Measurements from ENCODE around the gene DERL3.

The DERL3 gene

DNA sequence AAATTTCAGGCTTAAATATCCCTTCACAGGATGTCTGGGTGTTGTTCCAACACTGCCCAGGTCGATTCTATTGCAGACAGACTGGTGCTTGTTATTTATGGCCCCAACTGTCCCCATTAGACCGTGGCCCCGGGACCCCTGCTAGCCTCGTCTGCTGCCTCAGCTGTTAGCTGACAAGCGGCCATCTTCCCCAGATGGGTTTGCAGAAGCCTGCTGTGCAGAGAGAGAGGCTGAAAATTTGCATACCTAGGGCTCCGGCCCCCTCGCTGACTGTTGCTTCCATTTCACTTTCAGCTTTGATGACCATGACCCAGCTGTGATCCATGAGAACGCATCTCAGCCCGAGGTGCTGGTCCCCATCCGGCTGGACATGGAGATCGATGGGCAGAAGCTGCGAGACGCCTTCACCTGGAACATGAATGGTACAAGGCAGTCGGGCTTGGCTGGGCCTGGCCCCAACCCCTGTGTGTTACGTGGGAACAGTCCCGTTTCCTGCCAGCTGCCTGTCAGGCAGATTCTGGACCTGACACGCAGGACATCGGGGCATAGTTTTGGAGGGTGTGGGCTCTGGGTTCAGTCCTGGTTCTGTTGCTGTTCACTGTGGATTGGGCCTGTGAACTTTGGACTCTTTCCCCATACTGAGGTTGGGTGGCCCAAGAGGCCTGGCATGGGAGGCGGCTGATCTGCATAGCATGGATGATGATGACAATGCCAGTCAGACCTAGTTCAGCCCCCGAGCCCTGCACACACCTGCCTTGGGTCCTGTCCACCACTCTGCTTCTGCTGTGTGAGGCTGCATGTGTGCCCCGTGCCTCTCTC lies 35.6 kb downstream of the DERL3 start:
- no peak for DNase-seq (ENCODE audit: low read depth, low spot score)

DNA sequence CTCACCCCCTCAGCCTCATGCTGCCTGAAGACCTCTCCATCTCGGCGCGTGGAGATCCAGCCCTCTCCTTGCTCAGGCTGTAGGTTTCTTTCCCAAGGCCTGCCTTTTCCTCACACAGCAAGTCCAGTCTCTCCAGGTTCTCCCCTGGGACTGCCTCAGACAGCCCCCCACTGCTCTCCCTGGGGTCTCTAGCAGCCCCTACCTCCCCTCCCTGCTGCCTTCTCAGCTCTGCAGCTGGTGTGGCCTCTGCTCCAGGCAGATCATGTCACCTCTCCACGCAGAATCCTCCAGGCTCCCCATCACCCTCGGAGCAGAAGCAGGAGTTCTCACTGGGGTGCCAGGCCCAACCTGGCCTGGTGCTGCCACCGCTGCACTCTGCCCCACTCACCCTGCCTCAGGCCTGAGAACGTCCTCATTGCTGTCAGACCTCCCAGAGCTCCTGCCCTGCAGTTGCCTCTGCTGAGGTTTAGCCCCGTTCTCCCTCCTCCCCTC lies 36.9 kb downstream of the DERL3 start:
- DNase-seq (ENCODE audit: low read depth, low spot score) = no peak

DNA sequence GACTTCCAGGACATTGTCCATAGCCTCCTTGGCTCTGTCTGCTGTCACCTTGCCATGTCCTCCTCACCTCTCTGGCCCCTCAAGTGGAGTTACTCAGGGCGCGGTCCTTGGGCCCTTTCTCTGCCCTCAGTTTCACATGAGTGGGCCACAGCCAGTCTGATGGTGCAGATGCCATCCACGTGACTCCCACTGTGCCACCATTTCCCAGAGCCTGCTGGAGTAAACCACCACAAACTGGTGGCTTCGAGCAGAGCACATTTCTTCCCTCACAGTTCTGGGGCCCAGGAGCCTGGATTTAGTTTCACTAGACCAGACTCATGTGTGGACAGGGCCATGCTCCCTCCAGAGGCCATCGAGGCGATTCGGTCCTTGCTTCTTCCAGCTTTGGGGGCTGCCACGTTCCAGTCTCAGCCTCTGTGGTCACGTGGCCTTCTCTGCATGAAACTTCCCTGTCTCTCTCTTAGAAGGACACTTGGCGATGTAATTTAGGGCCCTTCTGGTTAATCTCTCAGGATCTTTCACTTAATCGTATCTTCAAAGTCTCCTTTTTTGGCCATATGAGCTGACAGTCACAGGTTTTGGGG lies 37.5 kb downstream of the DERL3 start:
- DNase-seq (ENCODE audit: low read depth, low spot score) = no peak

DNA sequence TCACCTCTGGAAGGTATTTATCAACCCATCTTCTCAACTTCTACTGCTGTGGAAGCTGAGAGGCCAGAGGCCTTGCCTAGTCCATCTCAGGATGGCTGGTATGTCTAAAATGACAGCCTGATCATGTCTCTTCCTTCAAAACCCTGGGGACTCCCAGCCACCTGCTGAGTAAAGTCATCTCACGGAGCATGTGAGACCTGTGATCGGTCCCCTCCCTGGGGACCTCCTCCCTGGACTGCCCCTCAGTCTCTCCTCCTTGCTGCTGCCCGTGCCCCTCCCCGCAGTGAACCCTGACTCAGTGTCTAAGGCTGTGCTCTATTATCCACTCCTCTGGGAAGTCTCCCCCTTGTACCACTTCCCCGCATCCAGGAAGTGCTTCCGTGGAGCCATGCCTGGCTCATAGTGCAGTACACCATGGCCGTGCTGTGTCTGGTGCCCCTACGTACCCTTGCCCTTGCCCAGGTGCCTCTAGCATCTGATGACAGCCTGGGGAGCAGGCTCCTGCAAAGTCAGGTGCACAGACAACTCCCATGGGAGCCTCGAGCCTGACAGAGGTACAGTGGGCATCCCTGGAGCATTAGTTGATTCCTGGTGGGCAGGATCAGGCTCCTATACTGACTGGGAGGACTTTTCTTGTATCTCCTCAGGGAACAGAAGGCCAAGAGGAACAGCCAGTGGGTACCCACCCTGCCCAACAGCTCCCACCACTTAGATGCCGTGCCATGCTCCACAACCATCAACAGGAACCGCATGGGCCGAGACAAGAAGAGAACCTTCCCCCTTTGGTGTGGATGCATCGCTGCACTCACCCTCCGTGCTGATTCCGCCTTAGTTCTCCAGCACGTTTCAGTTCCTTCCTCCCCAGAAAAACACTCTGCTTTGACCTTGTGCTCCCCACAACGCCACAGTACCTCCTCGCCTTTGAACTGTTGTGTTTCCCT lies 38.2 kb downstream of the DERL3 start:
- DNase-seq (ENCODE audit: low read depth, low spot score) = no peak

DNA sequence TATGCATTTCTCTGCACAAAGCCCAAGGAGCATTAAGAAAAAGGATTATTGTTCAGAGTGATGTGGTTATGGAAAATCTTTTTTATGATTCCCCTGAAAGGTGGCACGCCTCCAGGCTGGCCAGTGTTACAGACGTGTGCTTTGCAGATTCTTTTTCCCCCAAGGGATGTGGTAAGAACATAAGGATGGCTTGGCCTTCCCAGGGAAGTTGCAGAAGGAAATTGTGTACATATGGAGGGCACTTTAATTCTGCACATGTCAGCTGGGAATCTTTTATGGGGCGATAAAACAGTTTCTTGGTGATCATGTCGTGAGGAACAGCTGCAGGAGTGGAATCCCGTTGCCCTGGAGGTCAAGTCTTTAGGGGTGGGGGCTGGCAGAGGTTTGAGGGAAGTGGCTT lies 42.3 kb downstream of the DERL3 start:
- no peak for DNase-seq (ENCODE audit: low read depth, low spot score)

DNA sequence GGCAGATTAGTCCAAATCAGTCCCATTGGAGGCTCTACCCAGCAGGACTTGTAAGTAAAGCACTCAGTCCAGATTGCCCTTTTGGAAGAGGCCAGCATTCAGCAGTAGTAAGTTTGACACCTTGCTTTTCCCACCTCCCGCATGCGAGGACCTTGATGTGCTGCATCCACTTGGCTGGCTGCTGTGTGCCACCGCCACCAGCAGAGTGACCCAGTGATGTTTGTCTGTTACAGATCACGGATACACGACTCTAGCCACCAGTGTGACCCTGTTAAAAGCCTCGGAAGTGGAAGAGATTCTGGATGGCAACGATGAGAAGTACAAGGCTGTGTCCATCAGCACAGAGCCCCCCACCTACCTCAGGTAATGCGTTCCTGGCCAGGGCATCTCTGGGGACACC lies 45.5 kb downstream of the DERL3 start:
- DNase-seq (ENCODE audit: low read depth, low spot score) = no peak

DNA sequence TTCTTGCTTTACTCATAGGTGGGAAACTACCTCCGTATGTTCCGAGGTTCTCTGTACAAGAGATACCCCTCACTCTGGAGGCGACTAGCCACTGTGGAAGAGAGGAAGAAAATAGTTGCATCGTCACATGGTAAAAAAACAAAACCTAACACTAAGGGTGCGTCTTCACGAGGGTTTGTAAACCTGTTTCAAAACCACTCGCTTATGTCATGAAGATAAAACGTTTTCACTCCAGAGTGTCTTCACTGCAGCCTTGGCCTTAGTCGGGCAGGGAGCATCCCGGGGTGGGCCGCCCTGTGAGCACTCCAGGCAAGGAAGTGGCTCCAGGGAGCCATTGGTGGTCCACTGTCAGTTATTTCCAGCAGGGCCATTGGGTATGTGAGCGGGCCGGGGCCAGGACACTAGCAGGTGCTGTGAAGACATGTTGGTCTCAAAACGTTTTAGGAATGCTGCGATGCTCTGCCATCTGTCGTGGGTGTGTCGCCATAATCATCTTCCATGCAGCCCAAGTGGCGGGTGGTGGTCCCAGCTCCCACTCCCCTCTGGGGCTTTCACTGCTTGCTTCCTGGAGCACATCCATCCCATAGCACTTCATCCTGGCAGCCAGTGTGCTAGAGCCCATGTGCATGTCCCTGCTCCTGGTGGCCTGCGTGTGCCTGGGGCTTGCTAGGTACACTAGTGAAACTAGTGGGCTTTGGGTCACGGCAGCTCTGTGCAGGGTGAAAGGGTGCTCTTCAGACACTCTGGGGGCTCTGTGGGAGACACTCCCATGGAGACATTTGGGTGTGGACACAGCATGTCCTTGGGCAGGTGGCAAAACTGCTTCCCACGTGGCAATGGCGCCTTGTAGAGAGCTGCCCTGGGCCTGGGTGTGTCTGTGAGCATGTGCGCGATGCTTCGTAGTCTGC lies 46.8 kb downstream of the DERL3 start:
- DNase-seq (ENCODE audit: low read depth, low spot score) = no peak

DNA sequence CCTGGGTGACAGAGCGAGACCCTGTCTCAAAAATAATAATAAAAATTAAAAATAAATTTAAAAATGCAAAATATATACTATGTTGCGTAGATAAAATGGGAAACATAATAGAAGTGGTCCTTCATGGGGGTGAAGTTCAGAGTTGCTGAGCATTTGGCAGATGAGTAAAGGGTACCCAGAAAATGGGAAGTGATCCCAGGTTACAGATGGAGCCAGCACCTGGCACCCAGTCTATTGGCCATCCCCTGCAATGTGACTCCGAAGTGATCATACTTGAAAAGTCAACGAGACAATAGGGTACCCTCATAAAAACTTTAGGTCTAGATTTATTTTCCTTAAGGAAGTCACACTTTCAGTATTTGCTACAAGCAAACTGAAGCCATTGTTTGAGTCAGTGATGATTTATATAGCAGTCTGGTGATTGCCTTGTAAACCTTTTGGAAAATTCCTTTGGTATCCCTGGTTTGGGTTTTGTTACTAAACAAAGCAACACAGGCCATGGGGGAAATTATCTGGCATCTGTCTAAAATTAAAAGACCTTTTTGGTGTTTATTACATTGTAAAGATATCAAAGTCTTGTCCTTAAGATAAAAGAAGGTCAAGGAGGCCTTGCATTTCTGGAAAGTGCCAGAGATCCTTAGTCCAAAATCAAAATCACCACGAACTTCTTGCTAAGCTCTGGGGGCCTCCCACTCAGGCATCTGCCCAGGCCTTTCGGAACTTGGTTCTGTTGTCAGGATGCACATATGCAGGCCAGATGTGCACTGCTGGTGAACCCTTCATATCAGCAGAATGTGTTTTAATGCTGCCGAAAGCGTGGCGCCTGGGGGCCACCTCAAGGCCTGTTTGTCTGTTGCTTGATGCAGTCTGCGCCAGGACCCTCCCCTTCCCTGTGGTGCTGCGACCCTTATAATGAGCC lies 47.7 kb downstream of the DERL3 start:
- no peak for DNase-seq (ENCODE audit: low read depth, low spot score)

DNA sequence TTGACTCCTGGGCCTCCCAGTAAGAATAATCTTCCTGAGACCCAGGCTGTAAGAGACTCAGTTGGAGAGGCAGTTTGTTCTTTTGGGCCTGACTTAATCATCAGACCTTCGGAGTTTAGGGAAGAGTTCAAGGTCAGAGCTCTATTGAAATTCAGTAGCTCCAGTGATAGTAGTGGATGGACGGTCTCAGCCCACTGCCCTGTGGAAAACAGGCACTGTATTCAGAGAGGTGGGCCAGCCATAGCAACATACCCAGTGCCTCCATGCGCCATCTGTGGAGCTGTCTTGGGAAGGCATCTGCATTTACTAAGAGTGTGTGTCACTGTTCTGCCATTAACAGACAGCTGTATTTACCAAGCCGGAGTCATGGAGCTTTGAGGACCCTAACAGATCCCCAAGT lies 49.2 kb downstream of the DERL3 start:
- DNase-seq (ENCODE audit: low read depth, low spot score) = no peak

DNA sequence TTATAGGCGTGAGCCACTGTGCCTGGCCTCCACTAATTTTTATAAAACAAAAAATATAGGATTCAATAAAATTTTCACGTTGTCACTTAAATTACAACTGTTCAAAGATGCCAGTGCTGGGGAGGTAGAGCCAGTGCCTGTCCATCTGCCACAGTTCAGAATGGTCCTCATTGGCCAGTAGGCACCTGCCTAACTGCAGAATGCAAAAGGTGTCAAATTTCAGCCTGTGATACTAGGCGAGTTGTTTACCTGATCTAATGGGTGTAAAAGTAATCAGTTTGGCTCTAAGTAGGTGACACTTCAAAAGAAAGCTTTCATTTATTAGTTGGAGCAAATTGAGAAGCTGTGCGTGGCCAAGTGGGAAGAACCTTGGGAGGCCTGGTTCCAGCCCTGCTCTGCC lies 49.7 kb downstream of the DERL3 start:
- DNase-seq (ENCODE audit: low read depth, low spot score) = no peak

DNA sequence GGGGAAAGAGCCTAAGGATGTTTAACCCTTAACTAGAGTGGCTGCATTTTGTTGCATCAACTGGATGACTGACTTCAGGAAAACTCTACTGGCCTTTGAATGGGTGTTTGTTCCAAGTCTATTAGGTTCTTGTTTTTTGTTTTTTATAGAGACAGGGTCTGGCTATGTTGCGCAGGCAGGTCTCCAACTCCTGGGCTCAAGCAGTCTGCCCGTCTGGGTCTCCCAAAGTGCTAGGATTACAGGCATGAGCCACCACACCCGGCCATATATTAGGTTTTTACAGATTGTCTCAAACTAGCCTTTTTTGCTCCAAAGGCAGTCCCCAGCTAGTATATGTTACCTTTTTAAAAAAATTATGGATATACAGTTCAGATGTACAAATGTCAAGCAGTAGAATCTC lies 50.9 kb downstream of the DERL3 start:
- no peak for DNase-seq (ENCODE audit: low read depth, low spot score)

DNA sequence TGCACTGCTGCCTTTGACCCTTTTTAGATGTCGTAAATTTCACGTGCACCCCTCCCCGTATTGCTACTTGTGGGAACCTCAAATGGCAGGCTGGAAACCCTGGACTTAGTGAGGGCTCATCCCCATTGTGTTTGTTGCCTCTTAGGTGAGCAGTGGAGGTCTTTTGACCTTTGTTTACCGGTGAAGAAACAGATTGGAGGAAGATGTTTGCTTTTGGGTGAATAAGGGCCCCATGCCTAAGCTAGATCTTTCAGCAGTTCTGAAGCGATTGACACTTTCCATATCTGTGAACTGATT lies 51.3 kb downstream of the DERL3 start:
- no peak for DNase-seq (ENCODE audit: low read depth, low spot score)

DNA sequence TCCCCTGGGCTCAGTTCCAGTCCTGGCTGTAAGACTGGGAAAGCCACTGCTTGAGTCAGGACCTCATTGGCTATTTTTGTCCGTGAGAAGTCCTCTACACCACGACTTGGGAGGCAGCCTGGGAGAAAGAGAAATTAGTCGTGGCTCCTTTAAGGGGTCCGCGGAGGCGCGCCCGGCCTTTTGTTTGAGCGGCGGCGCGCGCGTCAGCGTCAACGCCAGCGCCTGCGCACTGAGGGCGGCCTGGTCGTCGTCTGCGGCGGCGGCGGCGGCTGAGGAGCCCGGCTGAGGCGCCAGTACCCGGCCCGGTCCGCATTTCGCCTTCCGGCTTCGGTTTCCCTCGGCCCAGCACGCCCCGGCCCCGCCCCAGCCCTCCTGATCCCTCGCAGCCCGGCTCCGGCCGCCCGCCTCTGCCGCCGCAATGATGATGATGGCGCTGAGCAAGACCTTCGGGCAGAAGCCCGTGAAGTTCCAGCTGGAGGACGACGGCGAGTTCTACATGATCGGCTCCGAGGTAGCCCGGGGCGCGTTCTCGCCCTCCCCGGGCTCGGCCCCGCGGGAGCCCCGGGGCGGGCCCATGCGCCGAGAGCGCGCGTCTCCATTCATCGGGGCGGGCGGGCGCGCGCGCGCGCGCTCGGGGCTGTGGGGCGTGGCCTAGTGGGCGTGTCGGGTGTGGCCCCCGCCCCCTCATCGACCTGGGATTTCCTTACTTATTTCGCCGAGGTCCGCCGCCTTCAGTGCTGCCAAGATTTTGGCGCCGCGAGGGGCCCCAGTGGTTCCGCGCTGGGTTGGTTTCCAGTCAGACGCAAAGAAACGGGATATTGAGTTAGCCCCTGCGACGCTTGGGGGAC lies 51.8 kb downstream of the DERL3 start, which contains the start of gene SMARCB1:
SMARCB1 (plus strand) TSS at position 215 of the 848 bp plus-strand sequence; CDS start at position 419, 204 bp downstream.
- DNase-seq (ENCODE audit: low read depth, low spot score) = no peak

DNA sequence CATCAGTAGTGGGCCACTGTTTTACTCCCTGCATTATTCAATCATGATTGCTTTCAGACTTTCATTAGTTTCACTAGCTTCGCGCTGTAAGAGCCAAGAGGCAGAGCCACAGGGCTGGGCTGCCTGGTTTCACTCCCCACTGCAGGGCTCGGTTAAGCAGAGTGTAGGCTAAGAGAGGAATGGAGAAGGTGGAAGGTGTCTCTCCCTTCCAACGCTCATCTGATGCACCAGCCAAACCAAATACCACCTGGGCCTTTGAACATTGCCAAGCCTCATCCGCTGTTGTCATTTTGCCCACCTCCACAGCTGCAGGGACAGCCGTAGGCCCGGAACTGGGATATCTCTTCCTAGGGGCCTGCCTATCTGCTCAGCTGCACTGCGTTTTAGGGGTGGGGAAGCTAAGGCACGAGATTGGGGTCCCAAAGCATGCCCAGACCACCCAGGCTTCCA lies 52.5 kb downstream of the DERL3 start:
- no peak for DNase-seq (ENCODE audit: low read depth, low spot score)
